HuH-7 (cell line): ENCODE results near the gene DCUN1D3.
"Not testable (repeated sequence)": the region's sequence is repeated elsewhere in the genome, so short reads cannot be mapped to it uniquely, and the experiment has no call there.

Experiments
- DNase-seq: peaks from one replicate; pipeline ENCODE4 v3.0.0; 2011; ENCODE audit warnings: low spot score

Gene DCUN1D3, protein sequence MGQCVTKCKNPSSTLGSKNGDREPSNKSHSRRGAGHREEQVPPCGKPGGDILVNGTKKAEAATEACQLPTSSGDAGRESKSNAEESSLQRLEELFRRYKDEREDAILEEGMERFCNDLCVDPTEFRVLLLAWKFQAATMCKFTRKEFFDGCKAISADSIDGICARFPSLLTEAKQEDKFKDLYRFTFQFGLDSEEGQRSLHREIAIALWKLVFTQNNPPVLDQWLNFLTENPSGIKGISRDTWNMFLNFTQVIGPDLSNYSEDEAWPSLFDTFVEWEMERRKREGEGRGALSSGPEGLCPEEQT

DNA sequence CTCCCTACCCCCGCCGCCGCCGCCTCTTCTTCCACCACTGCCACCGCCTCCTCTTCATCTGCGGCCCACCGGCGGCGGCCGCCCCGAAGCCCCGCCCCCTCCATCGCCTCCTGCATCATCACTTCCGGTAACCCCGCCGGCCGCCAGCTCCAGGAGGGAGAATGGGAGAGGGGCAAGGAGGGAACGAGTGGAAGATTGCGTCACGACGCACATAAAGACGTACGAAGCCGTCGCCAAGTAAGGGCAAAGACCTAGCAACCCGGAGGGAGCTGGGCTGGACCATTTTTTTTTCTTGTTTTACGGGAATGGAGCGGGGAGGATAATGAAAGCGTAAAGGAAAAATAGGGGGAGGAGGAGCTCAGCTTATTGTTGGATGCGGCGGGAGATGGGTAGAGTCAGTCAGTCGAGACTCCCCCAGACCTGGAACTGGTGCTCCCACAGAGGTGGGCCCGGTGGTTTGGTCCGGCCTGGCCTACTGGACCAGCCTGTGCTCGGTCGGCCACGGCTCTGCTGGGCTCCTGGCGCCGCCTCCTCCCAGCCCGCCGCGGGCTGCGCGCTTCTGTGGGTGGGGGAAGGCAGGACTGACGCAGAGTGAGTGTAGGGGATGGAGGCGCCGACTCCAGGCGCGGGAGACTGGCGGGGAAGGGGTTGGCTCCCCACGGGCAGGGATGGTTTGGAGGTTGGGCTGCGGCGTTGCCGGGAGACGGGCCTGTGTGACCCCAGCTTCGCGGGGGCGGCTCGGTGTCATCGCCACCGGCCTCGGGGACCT is at the start of gene DCUN1D3, which contains the start of gene LYRM1:
TSS of gene DCUN1D3 (minus strand) at position 60 of the 769 bp plus-strand sequence. CDS start 37,820 bp downstream, outside the sequence.
TSS of gene LYRM1 (plus strand) at position 473 of the 769 bp plus-strand sequence. CDS start 14,785 bp downstream, outside the sequence.
- DNase-seq = peak; percentile 96

DNA sequence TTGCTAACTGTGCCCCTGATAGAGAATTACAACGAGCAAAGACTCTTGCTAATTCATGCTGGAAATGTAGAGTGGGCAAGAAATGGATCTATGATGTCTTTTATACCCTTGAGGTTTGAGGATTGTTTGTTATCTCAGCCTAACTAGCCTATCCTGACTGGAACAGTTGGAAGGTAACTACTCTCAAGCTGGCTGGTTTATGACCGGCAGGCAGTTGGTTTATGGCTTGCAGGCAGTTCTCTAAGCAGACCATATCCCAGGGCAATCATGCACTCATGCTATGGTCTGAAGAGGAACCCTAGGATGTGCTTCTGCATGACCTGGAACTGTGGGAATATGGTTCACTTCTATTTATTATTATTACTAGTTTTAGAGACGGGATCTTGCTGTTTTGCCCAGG is 49.5 kb upstream of the DCUN1D3 start:
- DNase-seq = no peak

GRCh38 chr16:20948444-20948843 is 48.3 kb upstream of the DCUN1D3 start:
- DNase-seq = no peak

DNA sequence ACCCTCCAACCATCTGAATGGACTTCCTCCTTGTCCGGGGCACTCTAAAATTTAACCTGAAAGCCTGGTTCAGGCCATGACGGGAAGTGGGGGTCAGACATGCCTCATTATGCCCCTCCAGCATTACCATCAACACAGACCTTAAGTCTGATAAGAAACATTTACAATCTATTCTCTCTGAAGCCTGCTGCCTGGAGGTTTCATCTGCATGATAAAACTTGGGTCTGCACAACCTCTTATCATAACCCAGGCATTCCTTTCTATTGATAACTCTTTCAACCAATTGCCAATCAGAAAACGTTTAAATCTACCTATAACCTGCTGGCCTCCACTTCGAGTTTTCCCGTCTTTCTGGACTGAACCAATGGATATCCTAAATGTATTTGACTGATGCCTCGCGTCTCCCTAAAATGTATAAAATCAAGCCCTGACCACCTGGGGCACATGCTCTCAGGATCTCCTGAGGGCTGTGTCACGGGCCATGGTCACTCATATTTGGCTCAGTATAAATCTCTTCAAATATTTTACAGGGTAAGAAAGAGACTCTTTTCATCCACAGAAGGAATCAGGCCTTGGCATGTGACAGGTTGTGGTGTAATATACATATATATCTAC is 46.0 kb upstream of the DCUN1D3 start:
- DNase-seq = no peak

GRCh38 chr16:20945575-20945875 is 45.4 kb upstream of the DCUN1D3 start:
- DNase-seq = not testable (repeated sequence)

DNA sequence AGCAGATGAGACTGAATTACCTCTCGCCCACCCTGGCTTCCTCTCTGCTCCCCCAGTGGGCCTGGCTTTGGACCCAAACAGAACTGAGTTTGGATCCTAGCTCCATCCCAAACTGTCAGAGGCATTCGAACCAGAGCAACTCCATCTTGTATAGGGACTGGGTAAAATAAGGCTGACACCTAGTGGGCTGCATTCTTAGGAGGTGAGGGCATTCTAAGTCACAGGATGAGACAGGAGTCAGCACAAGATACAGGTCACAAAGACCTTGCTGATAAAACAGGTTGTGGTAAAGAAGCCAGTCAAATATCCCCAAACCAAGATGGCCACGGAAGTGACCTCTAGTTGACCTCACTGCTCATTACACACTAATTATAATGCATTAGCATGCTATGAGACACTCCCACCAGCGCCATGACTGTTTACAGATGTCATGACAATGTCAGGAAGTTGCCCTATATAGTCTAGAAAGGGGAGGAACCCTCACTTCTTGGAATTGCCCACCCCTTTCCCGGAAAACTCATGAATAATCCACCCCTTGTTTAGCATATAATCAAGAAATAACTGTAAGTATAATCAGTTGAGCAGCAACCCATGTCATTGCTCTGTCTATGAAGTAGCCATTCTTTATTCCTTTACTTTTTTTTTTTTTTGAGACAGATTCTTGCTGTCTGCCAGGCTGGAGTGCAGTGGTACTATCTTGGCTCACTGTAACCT is 44.9 kb upstream of the DCUN1D3 start:
- DNase-seq = no peak

GRCh38 chr16:20942256-20942655 is 42.1 kb upstream of the DCUN1D3 start:
- DNase-seq = no peak

GRCh38 chr16:20941636-20941926 is 41.4 kb upstream of the DCUN1D3 start:
- DNase-seq = no peak

- DNase-seq = no peak
These were observed 40.9 kb upstream of the DCUN1D3 start for GRCh38 chr16:20940871-20941635.

GRCh38 chr16:20939611-20940010 is 39.5 kb upstream of the DCUN1D3 start:
- DNase-seq = no peak

DNA sequence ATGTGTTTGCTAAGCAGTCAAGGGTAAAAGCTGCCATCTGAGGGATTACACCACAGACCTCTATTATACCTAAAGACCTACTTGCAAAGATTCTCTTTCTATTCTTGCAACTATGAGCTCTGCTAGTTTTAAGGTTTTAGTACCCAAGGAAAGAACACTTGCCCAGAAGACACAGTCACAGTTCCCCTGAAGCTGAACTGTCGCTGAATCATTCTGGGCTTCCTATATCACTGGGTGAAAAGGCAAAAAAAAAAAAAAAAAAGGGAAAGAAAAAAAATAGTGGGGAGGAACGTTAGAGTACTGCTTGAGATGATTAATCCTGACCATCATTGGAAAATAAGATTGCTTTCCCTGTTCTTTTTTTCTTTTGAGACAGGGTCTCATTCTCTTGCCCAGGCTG is 38.3 kb upstream of the DCUN1D3 start:
- DNase-seq = no peak

- no peak for DNase-seq
These were observed 37.6 kb upstream of the DCUN1D3 start for GRCh38 chr16:20937736-20938135.

DNA sequence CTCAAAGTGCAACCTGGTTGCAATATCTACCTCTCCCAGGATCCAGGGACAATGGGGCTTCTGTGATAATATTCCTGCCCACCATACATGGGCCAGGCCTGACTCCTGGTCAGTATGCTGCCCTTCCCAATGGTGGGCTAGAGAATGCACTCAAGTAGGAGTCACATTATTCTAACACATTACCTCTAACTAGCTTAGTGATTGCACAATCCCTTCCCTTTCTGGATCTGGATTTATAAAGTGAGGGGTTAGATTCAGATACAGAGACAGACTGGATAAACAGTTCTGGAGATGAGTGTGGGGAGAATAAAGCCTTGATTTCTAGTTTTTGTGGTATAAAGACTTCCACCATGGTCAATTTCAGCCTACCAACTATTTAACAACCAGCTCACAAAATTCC is 33.4 kb upstream of the DCUN1D3 start:
- DNase-seq = no peak

GRCh38 chr16:20931066-20931600 is 31.0 kb upstream of the DCUN1D3 start:
- no peak for DNase-seq

GRCh38 chr16:20930365-20930690 is 30.2 kb upstream of the DCUN1D3 start:
- DNase-seq = no peak

DNA sequence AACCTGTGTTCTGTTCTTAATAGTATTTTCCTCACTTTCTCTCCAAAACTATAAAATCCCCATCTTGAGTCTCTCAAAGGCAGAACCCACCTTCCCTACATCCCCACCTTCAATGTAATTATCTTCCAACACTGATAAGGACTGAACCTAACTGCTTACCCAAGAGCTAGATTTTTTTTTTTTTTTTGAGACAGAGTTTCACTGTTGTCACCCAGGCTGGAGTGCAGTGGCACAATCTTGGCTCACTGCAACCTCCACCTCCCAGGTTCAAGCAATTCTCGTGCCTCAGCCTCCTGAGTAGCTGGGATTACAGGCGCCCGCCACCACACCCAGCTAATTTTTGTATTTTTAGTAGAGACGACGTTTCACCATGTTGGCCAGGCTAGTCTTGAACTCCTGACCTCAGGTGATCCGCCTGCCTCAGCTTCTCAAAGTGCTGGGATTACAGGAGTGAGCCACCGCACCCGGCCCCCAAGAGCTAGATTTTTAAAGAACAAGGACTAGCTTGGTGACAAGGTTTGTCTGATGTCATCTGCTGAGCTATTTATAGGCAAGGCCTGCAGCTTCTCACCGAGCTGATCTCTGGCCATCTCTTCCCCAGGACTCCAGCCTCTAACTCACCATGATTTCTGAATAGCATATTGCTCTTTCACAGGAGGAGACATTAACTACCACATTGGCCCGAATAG is 29.7 kb upstream of the DCUN1D3 start:
- DNase-seq = not testable (repeated sequence)

GRCh38 chr16:20928774-20929411 is 28.7 kb upstream of the DCUN1D3 start:
- DNase-seq = no peak

GRCh38 chr16:20925751-20926150 is 25.6 kb upstream of the DCUN1D3 start:
- no peak for DNase-seq

- no peak for DNase-seq
These were observed 23.7 kb upstream of the DCUN1D3 start for GRCh38 chr16:20923876-20924275.

DNA sequence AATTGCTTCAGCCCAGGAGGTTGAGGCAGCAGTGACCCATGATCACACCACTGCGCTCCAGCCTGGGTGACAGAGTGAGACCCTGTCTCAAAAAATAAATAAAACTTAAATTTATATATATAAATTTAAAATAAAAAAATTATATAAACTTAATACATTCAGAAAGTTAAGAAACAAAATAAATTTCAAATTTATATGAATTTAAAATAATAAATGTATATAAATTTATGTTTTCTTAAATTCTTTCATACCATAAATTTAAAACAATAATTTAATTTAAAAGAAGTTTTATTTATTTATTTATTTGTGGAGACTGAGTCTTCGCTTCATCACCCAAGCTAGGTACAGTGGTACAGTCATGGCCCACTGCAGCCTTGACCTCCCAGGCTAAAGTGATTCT is 20.6 kb upstream of the DCUN1D3 start:
- no peak for DNase-seq

DNA sequence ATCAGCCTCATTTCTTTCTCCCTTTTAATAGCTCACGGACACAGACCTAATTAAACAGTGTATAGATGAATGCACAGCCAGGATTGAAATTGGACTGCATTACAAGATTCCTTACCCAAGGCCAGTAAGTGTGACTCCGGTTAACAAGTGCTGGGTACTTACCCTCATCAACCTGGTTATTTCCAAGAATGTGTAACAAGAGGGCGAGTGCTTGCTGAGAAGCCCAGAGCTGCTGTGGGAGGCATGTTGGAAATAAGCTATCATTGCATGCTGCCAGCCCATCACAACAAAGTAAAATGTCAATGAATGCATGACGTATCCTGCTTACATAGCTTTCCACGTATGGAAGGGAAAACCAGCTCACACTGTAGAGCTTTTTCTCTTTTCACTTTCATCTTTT is 19.9 kb upstream of the DCUN1D3 start:
- DNase-seq = no peak
